Activated CD4-positive, alpha-beta T cell treated with anti-CD3 and anti-CD28 coated beads, Interleukin-2, amount 50 U/mL, for 16 hours (primary cell): Measurements from ENCODE around the gene IL17REL.
A peak's percentile ranks its signal among the peaks of the same experiment; 100 is the strongest.

ENCODE experiments used
- DNase-seq: peaks from one replicate; pipeline ENCODE4 v3.0.0-alpha.2; 2020

IL17REL gene

DNA sequence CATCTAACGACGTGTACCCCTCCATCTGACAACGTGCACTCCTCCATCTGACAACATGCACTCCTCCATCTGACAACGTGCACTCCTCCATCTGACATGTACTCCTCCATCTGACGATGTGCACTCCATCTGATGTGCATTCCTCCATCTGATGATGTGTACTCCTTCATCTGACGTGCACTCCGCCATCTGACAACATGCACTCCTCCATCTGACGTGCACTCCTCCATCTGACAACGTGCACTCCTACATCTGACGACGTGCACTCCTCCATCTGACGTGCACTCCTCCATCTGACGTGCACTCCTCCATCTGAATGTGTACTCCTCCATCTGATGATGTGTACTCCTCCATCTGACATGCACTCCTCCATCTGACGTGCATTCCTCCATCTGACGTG, 8.0 kb upstream of the IL17REL start:
- DNase-seq, result no peak

- no peak for DNase-seq
These were observed 6.8 kb upstream of the IL17REL start for GRCh38 chr22:50019316-50019715.

- DNase-seq, result peak; percentile 82
These were observed 6.2 kb upstream of the IL17REL start for GRCh38 chr22:50018608-50019285.

DNA sequence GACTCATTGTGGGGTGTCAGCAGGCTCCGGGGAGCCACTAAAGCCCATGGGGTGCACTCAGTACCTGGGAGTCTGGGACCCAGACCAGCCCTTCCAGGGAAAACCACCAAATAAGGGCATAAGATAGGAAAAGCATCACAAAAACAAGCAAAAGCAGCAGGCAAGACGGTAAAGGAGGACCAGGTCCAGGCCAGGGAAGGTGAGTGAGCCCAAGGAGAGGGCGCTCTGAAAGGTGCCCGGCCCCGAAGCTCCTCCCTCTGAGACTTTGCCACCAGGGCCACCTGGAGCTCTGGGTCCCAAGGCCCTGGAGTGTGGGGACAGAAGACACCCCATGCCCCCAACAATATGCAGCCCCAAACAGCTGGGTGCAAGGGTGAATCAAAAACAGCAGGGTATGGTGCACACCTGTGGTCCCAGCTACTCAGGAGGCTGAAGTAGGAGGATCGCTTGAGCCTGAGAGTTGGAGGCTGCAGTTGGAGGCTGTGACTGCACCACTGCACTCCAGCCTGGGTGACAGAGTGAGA, 5.2 kb upstream of the IL17REL start:
- no peak for DNase-seq

GRCh38 chr22:50016988-50017700, 4.6 kb upstream of the IL17REL start:
- DNase-seq, result peak; percentile 92

DNA sequence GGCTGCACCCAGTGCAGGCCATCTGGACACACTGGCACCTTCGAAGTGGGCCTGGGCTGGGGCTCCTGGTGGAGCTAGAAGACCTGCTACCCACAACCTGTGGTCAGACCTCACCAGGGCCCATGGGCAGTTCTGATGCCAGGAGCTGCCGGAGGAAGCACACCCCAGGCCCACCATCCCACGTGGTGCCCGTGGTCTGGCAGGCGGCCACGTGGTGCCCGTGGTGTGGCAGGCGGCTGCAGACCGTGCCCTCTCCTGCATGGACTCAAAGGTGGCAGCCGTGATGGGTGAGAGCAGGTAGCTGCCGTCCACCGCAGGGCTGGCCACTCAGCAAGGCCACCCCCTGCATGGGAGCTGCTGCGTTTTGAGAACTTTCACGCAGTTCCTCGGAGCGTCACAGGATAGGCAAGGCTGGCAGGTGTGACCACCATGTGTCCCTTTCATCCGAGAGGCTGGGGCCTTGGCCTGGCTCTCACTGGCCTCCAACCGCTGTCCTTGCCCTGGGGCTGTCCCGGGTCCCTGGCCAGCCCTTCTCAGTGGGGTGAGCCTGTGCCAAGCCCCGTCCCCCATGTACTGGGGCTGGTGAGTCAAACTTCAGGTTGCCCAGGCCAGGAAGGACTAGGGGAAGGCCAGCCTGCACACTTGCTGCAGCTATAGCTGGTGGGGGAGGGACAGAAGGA, 3.9 kb upstream of the IL17REL start:
- no peak for DNase-seq

DNA sequence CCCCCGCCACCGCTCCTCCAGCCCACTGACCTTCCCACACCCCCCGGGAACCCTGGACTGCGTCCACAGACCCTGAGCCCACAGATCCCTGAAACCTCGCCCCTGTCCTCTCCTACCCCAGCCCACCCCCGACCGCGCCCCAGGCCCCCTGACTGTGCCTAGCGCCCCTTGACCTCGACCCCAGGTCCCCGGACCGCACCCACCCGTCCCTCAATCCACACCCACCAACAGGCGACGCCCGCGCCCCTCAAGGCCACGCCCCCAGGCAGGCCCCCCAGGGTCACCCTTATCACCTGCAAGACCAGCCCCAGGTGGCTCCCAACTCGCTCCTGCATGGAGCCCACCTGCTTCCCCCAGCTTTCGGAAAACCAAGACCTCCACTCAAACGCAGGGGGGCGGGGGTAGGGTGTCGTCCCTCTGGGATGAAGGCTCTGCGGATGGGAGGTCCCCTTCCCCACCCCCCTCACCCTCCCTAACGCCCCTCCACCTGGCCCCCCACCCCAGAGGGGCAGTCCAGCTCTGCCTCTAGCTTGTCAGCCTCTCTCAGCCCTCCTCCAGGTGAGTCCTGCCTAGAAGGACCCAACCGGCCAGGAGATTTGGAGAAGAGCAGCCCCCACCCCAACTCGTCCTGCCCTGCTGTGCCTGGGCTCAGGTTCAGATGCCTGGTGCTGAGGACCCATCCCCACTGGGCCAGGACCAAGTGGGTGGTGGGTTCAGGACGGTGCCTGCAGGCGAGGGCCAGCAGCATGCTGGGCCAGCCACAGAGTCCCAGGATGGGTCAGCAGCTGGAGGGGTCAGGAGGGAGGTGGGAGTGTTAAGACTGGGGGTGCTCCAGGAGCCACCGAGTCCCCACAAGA, 3.1 kb upstream of the IL17REL start:
- no peak for DNase-seq

- DNase-seq, result no peak
These were observed 2.3 kb upstream of the IL17REL start for GRCh38 chr22:50014655-50015401.

DNA sequence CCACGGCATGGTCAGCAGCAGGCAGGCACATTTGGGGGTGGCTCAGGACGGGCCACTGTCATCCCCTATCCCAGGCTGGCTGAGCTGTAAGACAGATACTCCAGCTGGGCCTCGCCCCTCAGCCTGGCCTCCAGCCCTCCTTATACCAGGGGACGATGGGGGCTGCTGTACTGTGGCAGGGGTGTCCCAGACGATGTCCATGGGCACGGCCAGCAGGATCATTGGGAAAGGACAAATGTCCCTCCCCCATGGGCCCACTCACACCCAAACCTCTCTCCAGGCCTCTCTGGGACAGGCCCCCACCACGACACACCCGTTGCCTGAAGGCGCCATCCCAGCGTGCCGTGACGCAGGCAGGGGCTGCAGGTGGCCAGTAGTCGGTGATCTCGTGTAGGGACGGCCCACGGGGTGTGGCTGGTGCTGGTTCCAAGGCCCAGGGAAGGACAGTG, 1.5 kb upstream of the IL17REL start:
- no peak for DNase-seq

GRCh38 chr22:50011447-50012210, 936 bp downstream of the IL17REL start:
- no peak for DNase-seq

DNA sequence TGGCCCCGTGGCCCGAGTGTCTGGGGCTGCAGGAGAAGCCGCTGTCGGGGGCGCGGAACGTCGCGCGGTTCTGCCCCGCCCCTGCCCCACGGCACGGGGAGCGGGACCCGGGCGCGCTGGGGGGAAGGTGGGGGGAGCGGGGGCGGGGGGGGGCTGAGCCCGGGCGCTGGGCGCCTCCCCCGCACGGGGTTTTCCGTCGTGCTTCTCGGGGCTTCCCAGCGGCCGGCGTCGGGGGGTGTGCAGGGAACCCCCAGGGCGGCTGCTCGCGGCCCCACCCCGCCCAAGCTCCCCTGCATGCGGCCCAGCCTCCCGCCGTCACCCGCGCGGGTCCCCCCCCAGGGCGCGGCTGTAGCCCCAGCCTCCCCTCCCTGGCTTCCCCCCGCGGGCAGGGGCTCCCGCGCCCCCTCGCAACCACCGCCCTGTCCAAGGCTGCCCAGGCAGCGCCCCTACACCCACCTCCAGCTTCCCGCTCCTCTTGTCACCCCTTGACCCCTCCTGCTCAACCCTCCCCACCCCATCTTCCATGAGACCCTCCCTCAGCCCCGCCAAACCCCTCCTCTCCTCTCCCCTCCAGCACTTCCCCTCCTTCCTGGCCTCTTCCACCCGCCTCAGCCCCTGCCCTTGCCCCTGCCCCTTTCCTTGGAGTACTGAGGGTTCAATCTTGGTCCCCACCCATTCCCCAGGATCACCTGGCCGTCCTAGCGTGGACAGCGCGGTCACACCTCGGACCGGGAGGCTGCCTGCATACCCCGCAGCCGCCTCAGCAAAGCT, 1.7 kb downstream of the IL17REL start:
- no peak for DNase-seq

GRCh38 chr22:50009765-50010675, 2.5 kb downstream of the IL17REL start:
- no peak for DNase-seq

DNA sequence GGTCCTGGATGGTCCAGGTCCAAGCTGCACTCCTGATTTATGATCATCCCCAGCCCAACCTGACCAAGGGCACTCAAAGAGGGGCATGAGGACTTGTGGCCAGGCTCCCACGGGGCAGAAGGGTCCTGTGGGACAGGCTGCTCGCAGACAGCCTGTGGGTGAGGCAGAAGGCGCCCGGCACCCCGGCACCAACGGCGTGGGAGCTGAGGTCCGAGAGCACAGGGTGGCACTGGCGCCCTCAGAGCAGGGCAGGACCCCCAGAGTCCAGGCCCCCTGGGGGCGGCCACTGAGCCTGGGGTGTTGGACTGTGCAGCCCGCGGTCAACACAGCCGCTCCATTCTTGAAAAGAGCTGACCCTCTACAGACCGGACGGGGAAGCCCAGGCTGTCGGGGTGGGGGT, 3.3 kb downstream of the IL17REL start:
- no peak for DNase-seq

DNA sequence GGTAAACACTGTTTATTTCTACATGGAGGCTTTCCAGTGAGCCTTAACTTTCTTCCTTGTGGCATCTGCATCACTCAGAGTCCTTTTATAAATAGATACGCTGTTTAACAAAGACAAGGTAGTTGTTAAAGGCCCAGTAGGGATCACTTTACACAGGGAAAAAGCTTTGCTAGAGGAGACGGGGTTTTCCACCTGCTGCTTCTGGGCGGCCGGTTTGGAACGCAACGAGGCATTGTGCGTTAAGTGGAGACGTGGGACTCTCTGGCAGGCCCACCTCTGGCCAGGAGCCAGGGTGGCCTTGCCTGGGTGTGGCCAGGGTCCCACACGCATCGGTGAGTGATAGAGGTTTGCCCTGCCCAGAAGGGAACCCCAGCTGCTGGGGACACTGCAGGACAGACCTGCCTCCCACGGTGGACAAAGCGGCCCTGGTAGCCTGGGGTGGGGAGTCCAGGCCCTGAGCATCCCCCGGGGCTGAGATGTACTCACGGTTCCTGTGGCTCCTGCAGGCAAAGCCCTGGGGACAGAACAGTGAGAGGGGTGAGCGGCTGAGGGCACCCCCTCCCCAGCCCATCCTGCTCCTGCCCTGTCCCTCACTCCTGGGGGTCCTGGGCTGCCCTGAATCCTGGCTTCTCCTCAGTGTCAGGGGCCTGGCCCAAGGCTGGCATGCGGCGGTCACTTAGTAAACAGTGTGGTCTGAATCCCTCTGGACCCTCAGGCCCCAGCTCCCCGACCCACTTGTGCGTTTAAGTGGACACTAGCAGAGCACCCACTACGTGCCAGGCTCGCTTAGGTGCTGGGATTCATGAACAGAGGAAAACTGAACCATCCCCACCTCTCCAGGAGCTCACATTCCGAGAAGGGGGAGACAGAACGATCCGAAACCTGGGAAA, 4.2 kb downstream of the IL17REL start:
- no peak for DNase-seq

GRCh38 chr22:50007057-50007511, 5.5 kb downstream of the IL17REL start:
- no peak for DNase-seq

DNA sequence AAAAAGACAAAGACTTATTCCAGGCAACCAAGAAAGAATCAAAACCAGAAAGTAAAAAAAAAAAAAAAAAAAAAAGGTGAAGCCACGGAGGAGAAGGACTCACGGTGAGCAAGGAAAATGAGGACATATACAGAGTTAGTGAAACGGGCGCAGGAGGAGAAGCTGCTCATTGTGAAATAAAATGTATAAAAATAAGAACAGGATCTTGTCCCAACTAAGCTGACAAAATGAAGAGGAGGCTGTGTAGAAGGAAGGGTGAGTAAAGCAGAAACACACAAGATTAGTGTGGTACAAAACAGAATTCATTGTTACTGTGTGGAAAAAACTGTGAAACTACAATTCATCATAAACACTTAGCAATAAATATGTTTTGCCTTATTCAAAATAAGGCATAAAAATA, 7.6 kb downstream of the IL17REL start:
- no peak for DNase-seq

- no peak for DNase-seq
These were observed 9.8 kb downstream of the IL17REL start for GRCh38 chr22:50002791-50003190.
